ENCODE measurements around the gene SORBS2. TPM values are rescaled to one million over a fixed set of nuclear protein-coding genes. Genes with fewer than 3 reads are reported as not detected.
A peak's percentile ranks its signal among the peaks of the same experiment; 100 is the strongest.

Gene SORBS2
- total and polyA plus RNA-seq, 3 donors from 2014 or later = 20.2 to 47.7 (median 26.0) TPM

- no peak for TF ChIP-seq POLR2A (IDR thresholded peaks at IDR 0.05)
- TF ChIP-seq, protein P1, sequence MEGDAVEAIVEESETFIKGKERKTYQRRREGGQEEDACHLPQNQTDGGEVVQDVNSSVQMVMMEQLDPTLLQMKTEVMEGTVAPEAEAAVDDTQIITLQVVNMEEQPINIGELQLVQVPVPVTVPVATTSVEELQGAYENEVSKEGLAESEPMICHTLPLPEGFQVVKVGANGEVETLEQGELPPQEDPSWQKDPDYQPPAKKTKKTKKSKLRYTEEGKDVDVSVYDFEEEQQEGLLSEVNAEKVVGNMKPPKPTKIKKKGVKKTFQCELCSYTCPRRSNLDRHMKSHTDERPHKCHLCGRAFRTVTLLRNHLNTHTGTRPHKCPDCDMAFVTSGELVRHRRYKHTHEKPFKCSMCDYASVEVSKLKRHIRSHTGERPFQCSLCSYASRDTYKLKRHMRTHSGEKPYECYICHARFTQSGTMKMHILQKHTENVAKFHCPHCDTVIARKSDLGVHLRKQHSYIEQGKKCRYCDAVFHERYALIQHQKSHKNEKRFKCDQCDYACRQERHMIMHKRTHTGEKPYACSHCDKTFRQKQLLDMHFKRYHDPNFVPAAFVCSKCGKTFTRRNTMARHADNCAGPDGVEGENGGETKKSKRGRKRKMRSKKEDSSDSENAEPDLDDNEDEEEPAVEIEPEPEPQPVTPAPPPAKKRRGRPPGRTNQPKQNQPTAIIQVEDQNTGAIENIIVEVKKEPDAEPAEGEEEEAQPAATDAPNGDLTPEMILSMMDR (IDR thresholded peaks at IDR 0.05) = no peak
- Histone ChIP-seq H3K4me1 (peaks cover 9% of the 10 kb centered on the region), H3K27me3 (no peaks in the 10 kb centered on the region), H3K9me3 (no peaks in the 10 kb centered on the region), H3K27ac (peak overlapping the region in 1 of 2 donors; percentile 65), H3K36me3 (ENCODE audit: low read depth, missing control alignments) (no peaks in the 10 kb centered on the region), H3K4me3 (no peak overlapping the region)
- no peak for DNase-seq
- intact Hi-C loops (cut with DNase I; ENCODE audit: low total_unique reads) = no loop called here
- 76 to 79% methylated on average over 11 of the region's 11 CpGs for WGBS, 2 donors
These were observed 26.7 kb upstream of the SORBS2 start for GRCh38 chr4:185838514-185839193.

DNA sequence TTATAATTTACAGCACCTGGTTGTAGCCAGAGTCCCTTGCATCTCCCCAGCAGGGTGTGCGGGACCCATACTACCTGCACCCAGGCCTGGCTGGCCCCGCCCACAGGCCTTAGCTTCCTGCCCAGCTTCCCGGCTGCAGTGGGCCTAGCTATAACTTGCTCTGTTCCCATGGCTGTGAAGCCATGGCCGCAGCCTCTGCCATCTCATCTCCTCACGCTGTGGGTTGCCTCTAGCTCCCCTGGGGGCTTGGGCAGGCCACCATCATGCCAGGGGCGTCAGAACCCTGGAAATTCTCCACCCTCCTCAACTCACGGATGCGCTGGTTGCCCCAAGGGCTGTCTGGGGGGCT lies 26.1 kb upstream of the SORBS2 start:
- TF ChIP-seq, protein P1 (IDR thresholded peaks at IDR 0.05) = no peak
- no peak for TF ChIP-seq POLR2A (IDR thresholded peaks at IDR 0.05)
- no peak overlapping the region for H3K4me3 ChIP-seq
- DNase-seq = no peak
- H3K4me1 ChIP-seq = peaks cover 10% of the 10 kb centered on the region
- no peak overlapping the region for H3K27ac ChIP-seq
- intact Hi-C loops (cut with DNase I; ENCODE audit: low total_unique reads) = no loop called here
- WGBS, 2 donors = 92 to 94% methylated on average over 7 to 8 of the region's 8 CpGs
- no peaks in the 10 kb centered on the region for H3K36me3 ChIP-seq (ENCODE audit: low read depth, missing control alignments)
- no peaks in the 10 kb centered on the region for H3K9me3 ChIP-seq
- H3K27me3 ChIP-seq = no peaks in the 10 kb centered on the region

- no peak for DNase-seq
- Histone ChIP-seq H3K4me1 (peaks cover 11% of the 10 kb centered on the region), H3K4me3 (no peak overlapping the region), H3K27ac (no peak overlapping the region), H3K27me3 (no peaks in the 10 kb centered on the region), H3K36me3 (ENCODE audit: low read depth, missing control alignments) (no peaks in the 10 kb centered on the region), H3K9me3 (no peaks in the 10 kb centered on the region)
- 72 to 85% methylated on average over 4 of the region's 4 CpGs for WGBS, 2 donors
- intact Hi-C loops (cut with DNase I; ENCODE audit: low total_unique reads) = no loop called here
- TF ChIP-seq, protein P1 (IDR thresholded peaks at IDR 0.05) = no peak
- TF ChIP-seq POLR2A (IDR thresholded peaks at IDR 0.05) = no peak
These were observed 25.6 kb upstream of the SORBS2 start for GRCh38 chr4:185837415-185838103.

DNA sequence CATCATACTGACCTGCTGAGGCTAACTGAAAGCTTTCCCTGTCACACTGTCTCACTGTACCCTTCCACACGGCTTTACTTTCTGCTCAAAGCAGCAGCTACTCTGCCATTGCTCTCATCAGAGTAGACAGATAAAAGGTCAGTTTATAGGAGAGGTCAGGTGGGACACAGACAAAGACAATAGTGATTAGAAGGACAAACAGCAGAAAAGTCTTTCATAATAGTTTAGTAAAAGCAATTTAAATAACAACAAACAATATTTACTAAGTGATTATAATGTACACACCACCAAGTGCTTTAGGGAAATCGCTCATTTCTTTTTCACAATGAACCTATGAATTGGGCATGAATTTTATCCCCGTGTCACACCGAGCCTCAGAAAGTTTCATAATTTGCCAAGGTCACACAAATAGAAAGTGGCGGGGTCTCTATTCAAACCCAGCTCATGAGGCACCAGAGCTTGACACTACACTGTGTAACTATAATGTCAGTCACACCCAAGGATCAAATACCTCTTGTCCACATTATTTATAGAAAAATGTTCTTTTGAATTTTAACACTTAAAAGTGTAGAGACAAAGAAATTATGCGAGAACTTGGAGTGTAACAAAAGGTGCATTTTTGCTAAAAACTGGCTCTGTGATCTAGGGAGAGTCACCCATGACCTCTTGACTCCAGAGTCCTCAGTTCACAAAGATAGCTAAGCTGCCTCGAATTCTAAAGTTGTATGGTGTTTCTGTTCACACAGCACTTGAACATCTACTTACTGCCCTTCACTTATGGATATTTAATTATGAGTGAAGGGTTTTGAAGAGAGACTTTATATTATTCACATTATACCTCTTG lies 24.5 kb upstream of the SORBS2 start:
- Histone ChIP-seq H3K4me1 (peaks cover 11% of the 10 kb centered on the region), H3K4me3 (no peak overlapping the region), H3K27ac (no peak overlapping the region), H3K9me3 (no peaks in the 10 kb centered on the region), H3K27me3 (no peaks in the 10 kb centered on the region), H3K36me3 (ENCODE audit: low read depth, missing control alignments) (no peaks in the 10 kb centered on the region)
- intact Hi-C loops (cut with DNase I; ENCODE audit: low total_unique reads) = no loop called here
- WGBS, 2 donors = 73 to 74% methylated on average over 7 of the region's 7 CpGs
- DNase-seq = no peak
- TF ChIP-seq POLR2A (IDR thresholded peaks at IDR 0.05) = no peak
- TF ChIP-seq, protein P1 (IDR thresholded peaks at IDR 0.05) = no peak

Measured in testis (tissue), 3 donors.